Central memory CD4-positive, alpha-beta T cell (primary cell): ENCODE results near the gene UBA52.
A peak's percentile ranks its signal among the peaks of the same experiment; 100 is the strongest.

ENCODE experiments used
- DNase-seq: peaks from one replicate; pipeline ENCODE4 v3.0.0; 2022

Gene UBA52

GRCh38 chr19:18608805-18609716 is 37.4 kb downstream of the UBA52 start:
- DNase-seq, result no peak

- DNase-seq, result no peak
Measured at GRCh38 chr19:18609717-18610051, 38.0 kb downstream of the UBA52 start.

GRCh38 chr19:18610245-18610555 is 38.5 kb downstream of the UBA52 start:
- DNase-seq, result no peak

GRCh38 chr19:18610556-18611326 is 39.1 kb downstream of the UBA52 start:
- DNase-seq, result no peak

DNA sequence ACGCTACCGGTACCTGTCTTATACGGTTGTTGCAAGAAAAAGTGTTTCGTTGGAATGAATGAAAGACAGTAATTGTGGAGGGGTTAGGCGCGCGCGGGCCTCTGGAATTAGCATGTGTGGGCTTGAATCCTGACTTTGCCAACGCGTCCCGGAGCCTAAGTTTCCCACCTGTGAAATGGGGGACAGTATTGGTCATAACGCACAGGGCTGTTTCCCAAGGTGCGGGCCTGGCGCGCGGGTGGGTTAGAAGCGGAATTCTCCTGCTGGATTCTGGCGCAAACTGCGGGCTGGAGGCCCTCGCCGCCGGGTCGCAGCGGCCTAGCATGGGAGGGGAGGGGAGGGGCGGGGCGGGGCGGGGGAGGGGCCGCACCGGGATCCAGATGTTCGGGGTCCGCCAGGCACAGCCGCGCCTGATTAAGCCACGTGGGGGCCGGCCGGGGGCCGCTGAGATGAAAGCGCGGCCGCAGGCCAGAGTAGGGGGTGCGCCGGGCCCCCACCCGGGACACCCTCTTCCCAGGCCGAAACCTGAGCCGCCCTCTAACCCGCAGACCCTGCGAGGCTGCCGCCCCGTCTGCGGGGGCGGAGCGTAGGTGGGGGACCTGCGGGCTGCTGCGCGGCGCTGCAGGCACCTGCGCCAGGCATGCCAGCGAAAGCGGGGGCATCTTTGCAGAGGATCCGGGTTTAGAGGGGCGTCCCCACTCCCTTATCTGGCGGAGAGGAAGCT is 39.8 kb downstream of the UBA52 start:
- DNase-seq, result no peak

GRCh38 chr19:18612051-18612771 is 40.6 kb downstream of the UBA52 start:
- no peak for DNase-seq

GRCh38 chr19:18612772-18613588 is 41.3 kb downstream of the UBA52 start, which contains the start of gene TMEM59L:
TMEM59L (plus strand) TSS chr19:18612870; CDS start chr19:18612959, 89 bp downstream.
- DNase-seq, result peak; percentile 55

- no peak for DNase-seq
Measured at GRCh38 chr19:18613589-18614234, 42.1 kb downstream of the UBA52 start.

DNA sequence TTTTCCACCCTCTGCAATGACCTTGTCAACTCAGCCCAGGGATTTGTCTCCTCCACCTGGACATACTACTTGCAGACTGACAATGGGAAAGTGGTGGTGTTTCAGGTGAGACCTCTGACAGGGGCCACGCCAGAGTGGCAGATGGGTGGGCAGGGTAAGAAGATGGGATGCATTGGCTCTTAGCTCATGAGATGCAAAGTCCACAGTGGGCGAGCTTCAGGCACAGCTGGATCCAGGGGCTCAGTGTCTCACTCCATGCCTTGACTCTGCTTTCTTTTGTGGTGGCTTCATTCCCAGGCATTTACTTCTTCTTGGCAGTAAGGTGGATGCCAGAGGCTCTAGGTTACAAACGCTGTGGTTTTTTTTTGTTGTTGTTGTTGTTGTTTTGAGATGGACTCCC is 44.4 kb downstream of the UBA52 start:
- no peak for DNase-seq

DNA sequence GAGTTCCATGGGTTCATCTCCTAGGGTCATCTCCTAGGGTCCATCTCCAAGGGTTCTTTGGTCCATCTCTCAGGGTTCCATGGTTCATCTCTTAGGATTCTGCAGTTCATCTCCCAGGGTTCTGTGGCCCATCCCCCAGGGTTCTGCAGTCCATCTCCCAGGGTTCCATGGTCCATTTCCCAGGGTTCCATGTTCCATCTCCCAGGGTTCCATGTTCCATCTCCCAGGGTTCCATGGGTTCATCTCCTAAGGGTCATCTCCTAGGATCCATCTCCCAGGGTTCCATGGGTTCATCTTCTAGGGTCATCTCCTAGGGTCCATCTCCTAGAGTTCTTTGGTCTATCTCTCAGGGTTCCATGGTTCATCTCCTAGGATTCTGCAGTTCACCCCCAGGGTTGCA is 45.9 kb downstream of the UBA52 start:
- DNase-seq, result no peak

DNA sequence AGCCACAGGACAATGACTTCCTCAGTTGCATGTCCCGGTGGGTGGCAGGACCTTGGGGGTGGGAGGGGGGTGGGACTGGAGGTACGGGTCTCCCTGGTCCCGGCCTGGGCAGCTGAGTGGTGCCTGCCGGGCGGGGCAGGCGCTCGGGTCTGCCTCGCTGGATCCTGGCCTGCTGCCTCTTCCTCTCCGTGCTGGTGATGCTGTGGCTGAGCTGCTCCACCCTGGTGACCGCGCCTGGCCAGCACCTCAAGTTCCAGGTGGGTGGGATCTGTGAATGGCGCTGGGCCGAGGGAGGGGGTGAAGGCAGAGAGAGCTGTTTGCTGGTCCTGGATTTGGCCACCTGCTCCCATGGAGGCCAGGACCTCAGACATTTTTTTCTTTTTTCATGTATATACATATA is 46.6 kb downstream of the UBA52 start:
- DNase-seq, result no peak

DNA sequence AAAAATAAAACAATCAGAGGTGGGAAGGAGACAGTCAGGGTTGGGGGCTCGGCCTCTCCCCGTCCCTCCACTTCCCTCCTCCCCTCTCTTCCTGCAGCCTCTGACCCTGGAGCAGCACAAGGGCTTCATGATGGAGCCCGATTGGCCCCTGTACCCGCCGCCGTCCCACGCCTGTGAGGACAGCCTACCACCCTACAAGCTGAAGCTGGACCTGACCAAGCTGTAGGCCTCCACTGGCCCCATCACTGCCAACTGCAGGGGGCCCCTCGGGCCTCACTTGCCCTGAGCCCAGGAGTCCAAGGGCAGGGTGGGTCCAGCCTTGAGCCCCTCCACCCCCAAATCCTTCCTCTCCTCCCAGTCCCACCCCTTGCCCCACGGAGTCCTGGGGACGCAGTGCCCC is 48.7 kb downstream of the UBA52 start:
- no peak for DNase-seq

DNA sequence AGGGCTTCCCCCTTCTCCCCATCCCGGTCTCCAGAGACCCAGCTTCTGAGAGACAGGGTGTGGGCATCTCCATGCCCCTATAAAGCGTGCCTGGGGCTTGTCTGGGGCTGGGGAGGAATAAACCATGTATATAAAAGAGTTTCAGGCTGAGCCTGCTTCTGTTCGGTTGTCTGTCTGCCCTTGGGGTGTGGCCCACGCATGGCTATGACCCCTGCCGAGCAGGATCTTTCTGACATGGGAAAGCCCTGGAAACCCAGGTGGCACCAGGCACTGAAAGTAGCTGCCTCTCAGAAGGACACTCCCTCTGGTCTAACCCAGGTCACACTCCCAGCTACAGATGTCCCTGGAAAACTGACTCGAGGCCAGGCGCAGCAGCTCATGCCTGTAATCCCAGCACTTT is 49.2 kb downstream of the UBA52 start:
- DNase-seq, result no peak

- DNase-seq, result no peak
Measured at GRCh38 chr19:18626906-18627305, 55.2 kb downstream of the UBA52 start.
